Gastroesophageal sphincter (tissue), 3 donors: ENCODE results near the gene STAU1.

Source experiments
- CTCF ChIP-seq, 4 experiments: fragments of 200-600 bp in 2 of 4; fragments of 450-650 bp in 2 of 4; sonication (generic) in 1 of 4; IDR thresholded peaks; one replicate each; pipeline ENCODE4 v1.5.1; 2017 to 2019; ENCODE audit warnings: antibody characterized with exemption in 4 of 4, mild to moderate bottlenecking in 2 of 4, moderate library complexity in 2 of 4
- EP300 ChIP-seq: sonication (generic); formaldehyde crosslinking; IDR thresholded peaks from one replicate; pipeline ENCODE4 v1.6.1; 2017; ENCODE audit warnings: antibody characterized with exemption, mild to moderate bottlenecking
- POLR2A ChIP-seq, 2 donors: fragments of 450-650 bp; IDR thresholded peaks; one replicate each; pipeline ENCODE4 v1.6.1; 2017; ENCODE audit warnings: antibody characterized with exemption in 2 of 2, mild to moderate bottlenecking in 2 of 2, moderate library complexity in 1 of 2
- POLR2AphosphoS5 ChIP-seq: sonication (generic); formaldehyde crosslinking; IDR thresholded peaks from one replicate; pipeline ENCODE4 v1.6.1; 2017; ENCODE audit warnings: antibody characterized with exemption

- TF ChIP-seq EP300 (no peak), CTCF (IDR thresholded peaks at IDR 0.05) (no peak), POLR2A (IDR thresholded peaks at IDR 0.05) (no peak), POLR2AphosphoS5 (no peak)
These were observed 11.7 kb upstream of the STAU1 start for GRCh38 chr20:49199729-49200293.
